D721Med (cell line): ENCODE results near the gene ERVH48-1.
"Not testable (repeated sequence)": the region's sequence is repeated elsewhere in the genome, so short reads cannot be mapped to it uniquely, and the experiment has no call there.

Source experiments
- DNase-seq: peaks from one replicate; pipeline ENCODE4 v3.0.0; 2011; ENCODE audit warnings: low spot score; ENCODE audit not compliant: insufficient read length
- FAIRE-seq: peaks from 2 replicates; lab custom pipeline; 2011; peaks lifted over from hg19 to GRCh38; lab: Jason Lieb, UNC
- TF ChIP-seq, protein P1 (sequence below): IDR thresholded peaks from 2 replicates; pipeline ENCODE4 v1.5.1; 2012; ENCODE audit warnings: mild to moderate bottlenecking, control low read depth; ENCODE audit not compliant: insufficient read depth; ENCODE audit errors: missing control alignments

Gene ERVH48-1

DNA sequence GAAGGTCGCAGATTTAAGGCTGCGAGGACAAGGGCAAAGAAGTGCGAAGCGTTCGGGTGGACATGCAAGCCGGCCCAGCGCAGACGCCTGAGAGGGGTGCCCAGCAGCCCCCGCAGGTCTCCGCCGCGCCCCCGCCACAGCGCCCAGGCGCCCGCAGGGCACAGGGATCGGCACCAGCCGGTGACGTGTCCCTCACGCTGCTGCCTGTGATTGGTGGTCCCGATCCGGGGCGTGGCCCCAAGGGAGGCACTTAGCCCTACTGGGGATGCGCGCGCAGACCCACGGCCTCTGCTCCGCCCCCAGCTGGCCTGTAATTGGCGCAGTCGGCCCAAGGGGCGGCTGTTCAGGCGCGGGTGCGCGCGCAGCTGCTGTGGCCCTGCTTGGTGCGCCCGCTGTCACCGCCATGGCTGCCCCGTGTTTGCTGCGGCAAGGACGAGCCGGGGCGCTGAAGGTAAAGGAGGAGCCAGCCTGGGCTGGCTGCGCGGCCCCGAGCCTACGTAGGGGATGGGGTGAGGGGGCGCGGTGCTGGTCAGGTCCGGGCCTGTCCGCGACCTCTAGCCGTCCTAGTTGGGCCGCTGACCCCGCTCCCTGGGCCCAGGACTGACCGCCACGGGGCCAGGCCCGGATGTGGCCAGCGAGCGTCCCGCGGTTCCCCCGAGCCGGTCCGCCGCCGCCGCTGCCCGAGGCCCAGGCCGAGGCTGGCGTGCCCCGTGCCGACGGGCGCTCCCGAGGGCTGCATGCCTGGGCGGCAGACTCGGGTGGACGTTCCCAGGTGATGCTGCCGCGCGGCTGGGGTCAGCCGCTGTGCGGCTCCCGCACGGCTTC, 32.3 kb downstream of the ERVH48-1 start, which contains the start of gene NDUFV3:
NDUFV3 (plus strand) TSS at position 379 of the 825 bp plus-strand sequence; CDS start at position 404, 25 bp downstream.
- DNase-seq = peak; percentile 81
- TF ChIP-seq, protein P1, sequence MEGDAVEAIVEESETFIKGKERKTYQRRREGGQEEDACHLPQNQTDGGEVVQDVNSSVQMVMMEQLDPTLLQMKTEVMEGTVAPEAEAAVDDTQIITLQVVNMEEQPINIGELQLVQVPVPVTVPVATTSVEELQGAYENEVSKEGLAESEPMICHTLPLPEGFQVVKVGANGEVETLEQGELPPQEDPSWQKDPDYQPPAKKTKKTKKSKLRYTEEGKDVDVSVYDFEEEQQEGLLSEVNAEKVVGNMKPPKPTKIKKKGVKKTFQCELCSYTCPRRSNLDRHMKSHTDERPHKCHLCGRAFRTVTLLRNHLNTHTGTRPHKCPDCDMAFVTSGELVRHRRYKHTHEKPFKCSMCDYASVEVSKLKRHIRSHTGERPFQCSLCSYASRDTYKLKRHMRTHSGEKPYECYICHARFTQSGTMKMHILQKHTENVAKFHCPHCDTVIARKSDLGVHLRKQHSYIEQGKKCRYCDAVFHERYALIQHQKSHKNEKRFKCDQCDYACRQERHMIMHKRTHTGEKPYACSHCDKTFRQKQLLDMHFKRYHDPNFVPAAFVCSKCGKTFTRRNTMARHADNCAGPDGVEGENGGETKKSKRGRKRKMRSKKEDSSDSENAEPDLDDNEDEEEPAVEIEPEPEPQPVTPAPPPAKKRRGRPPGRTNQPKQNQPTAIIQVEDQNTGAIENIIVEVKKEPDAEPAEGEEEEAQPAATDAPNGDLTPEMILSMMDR = no peak
- no peak for FAIRE-seq

GRCh38 chr21:42892582-42892930, 32.9 kb downstream of the ERVH48-1 start:
- no peak for DNase-seq
- TF ChIP-seq, protein P1 = no peak
- FAIRE-seq = no peak

- FAIRE-seq (no peak), DNase-seq (no peak)
- TF ChIP-seq, protein P1 = no peak
These were observed 38.1 kb downstream of the ERVH48-1 start for GRCh38 chr21:42887326-42887725.

GRCh38 chr21:42883921-42884320, 41.5 kb downstream of the ERVH48-1 start:
- FAIRE-seq (no peak), DNase-seq (no peak)
- TF ChIP-seq, protein P1 = no peak

GRCh38 chr21:42880352-42880751, 45.1 kb downstream of the ERVH48-1 start:
- no peak for DNase-seq
- TF ChIP-seq, protein P1 = no peak
- FAIRE-seq = no peak

GRCh38 chr21:42878993-42879787, 46.2 kb downstream of the ERVH48-1 start, which contains the start of gene WDR4:
TSS of gene WDR4 (minus strand) at chr21:42879539. CDS start at chr21:42879495, 44 bp downstream.
- TF ChIP-seq, protein P1 = no peak
- FAIRE-seq (no peak), DNase-seq (peak; percentile 98)

- FAIRE-seq = no peak
These were observed 46.8 kb downstream of the ERVH48-1 start for GRCh38 chr21:42878678-42878992.

GRCh38 chr21:42875811-42876210, 49.6 kb downstream of the ERVH48-1 start:
- not testable (repeated sequence) for FAIRE-seq, DNase-seq

More at GRCh38 chr21:42878678-42878992, 46.8 kb downstream of the ERVH48-1 start:
- DNase-seq = no peak
- TF ChIP-seq, protein P1 = no peak
